Activated CD4-positive, alpha-beta T cell treated with anti-CD3 and anti-CD28 coated beads, Interleukin-2, amount 50 U/mL, for 48 hours (primary cell): ENCODE measurements around the gene INTS4.
"Not testable (repeated sequence)": the region's sequence is repeated elsewhere in the genome, so short reads cannot be mapped to it uniquely, and the experiment has no call there.

ENCODE experiments used
- DNase-seq, 2 experiments: peaks; one replicate each; pipeline ENCODE4 v3.0.0-alpha.2; 2020

INTS4 gene

GRCh38 chr11:77994434-77995362 lies at the start of gene INTS4:
TSS of gene INTS4 (minus strand) at chr11:77994668. CDS start at chr11:77994643, 25 bp downstream.
- DNase-seq: peak; percentile 97 to 98

GRCh38 chr11:78041843-78042440 lies 47.5 kb upstream of the INTS4 start:
- no peak for DNase-seq

- not testable (repeated sequence) for DNase-seq
These were observed 46.9 kb upstream of the INTS4 start for GRCh38 chr11:78041380-78041719.

- peak in 1 of 2 experiments; percentile 13 for DNase-seq
These were observed 46.4 kb upstream of the INTS4 start for GRCh38 chr11:78040691-78041379.

- DNase-seq: peak; percentile 44 to 62
These were observed 45.6 kb upstream of the INTS4 start for GRCh38 chr11:78039919-78040671.

GRCh38 chr11:78039391-78039918 lies 45.0 kb upstream of the INTS4 start:
- DNase-seq: no peak

- DNase-seq: no peak
These were observed 44.3 kb upstream of the INTS4 start for GRCh38 chr11:78038697-78039313.

- DNase-seq: no peak
These were observed 43.6 kb upstream of the INTS4 start for GRCh38 chr11:78037825-78038620.

GRCh38 chr11:78037056-78037455 lies 42.6 kb upstream of the INTS4 start:
- no peak for DNase-seq

GRCh38 chr11:78036313-78036712 lies 41.8 kb upstream of the INTS4 start:
- DNase-seq: no peak

- no peak for DNase-seq
These were observed 40.2 kb upstream of the INTS4 start for GRCh38 chr11:78034623-78035022.

GRCh38 chr11:78033040-78033439 lies 38.6 kb upstream of the INTS4 start:
- DNase-seq: no peak

GRCh38 chr11:78032090-78032489 lies 37.6 kb upstream of the INTS4 start:
- no peak for DNase-seq

GRCh38 chr11:78031629-78032028 lies 37.2 kb upstream of the INTS4 start:
- no peak for DNase-seq

- DNase-seq: no peak
These were observed 36.2 kb upstream of the INTS4 start for GRCh38 chr11:78030429-78031325.

- not testable (repeated sequence) for DNase-seq
These were observed 34.0 kb upstream of the INTS4 start for GRCh38 chr11:78028423-78028822.

- no peak for DNase-seq
These were observed 33.3 kb upstream of the INTS4 start for GRCh38 chr11:78027759-78028158.

- DNase-seq: no peak
These were observed 30.9 kb upstream of the INTS4 start for GRCh38 chr11:78025378-78025777.

- DNase-seq: no peak
These were observed 29.0 kb upstream of the INTS4 start for GRCh38 chr11:78023426-78023825.
